Endothelial cell of umbilical vein (primary cell): ENCODE data around the gene FANCL. TPM values are rescaled to one million over a fixed set of nuclear protein-coding genes. Genes with fewer than 3 reads are reported as not detected.

ENCODE experiments used
- BruUV-seq: library from RNA; stranded (reverse); fragments of 400-500 nt; replicated peaks from 2 replicates; lab custom pipeline; 2021; lab: Mats Ljungman, UMichigan
- CTCF ChIA-PET: fragments of 300-600, 350-600 bp; sonication (Branson Sonifier 250); formaldehyde crosslinking; loops from one replicate; lab custom pipeline; 2021; ENCODE audit warnings: antibody characterized with exemption, inconsistent platforms; lab: Charles Lee
- POLR2A ChIA-PET: fragments of 300-600, 350-600 bp; sonication (Branson Sonifier 250); formaldehyde crosslinking; loops from one replicate; lab custom pipeline; 2021; ENCODE audit warnings: antibody characterized with exemption, inconsistent platforms; lab: Charles Lee
- DNase-seq: peaks from one replicate; pipeline ENCODE4 v3.0.0-alpha.2; 2011; ENCODE audit warnings: low read depth, low spot score
- FAIRE-seq: peaks from 2 replicates; lab custom pipeline; 2011; peaks lifted over from hg19 to GRCh38; lab: Jason Lieb, UNC
- H2AFZ ChIP-seq: 2 replicates; pipeline ENCODE4 v1.6.0; 2012; ENCODE audit warnings: low read depth, low read length, control low read depth, inconsistent platforms
- H3K27ac ChIP-seq: 2 replicates; pipeline ENCODE4 v1.5.1; 2011; ENCODE audit warnings: low read depth, mild to moderate bottlenecking, control low read depth, low read length, moderate library complexity; ENCODE audit not compliant: insufficient read depth
- H3K27me3 ChIP-seq, 2 experiments: 2 replicates each; pipeline versions ENCODE4 v1.6.0 to v1.6.1; 2011; ENCODE audit warnings: low read length in 2 of 2, mixed read lengths in 1 of 2; ENCODE audit not compliant: control insufficient read depth in 2 of 2, insufficient read depth in 2 of 2
- H3K36me3 ChIP-seq, 2 experiments: 2 replicates in 1 of 2; 3 replicates in 1 of 2; pipeline ENCODE4 v1.5.1; 2011; ENCODE audit warnings: low read length in 2 of 2, mild to moderate bottlenecking in 1 of 2, moderate library complexity in 1 of 2; ENCODE audit not compliant: control insufficient read depth in 2 of 2, insufficient read depth in 2 of 2; ENCODE audit errors: extremely low read depth in 1 of 2
- H3K4me1 ChIP-seq: 3 replicates; pipeline ENCODE4 v1.5.1; 2011; ENCODE audit warnings: mild to moderate bottlenecking, low read length; ENCODE audit not compliant: control insufficient read depth, insufficient read depth; ENCODE audit errors: extremely low read depth
- H3K4me2 ChIP-seq: 2 replicates; pipeline ENCODE4 v1.6.1; 2011; ENCODE audit warnings: low read length, control low read depth, mixed read lengths; ENCODE audit not compliant: insufficient read depth
- H3K4me3 ChIP-seq, 3 experiments: fragments of 200-600 bp in 1 of 3; sonication (generic), shearing (Covaris generic) in 1 of 3; replicated peaks in 1 of 3; 2 replicates each; pipeline ENCODE4 v1.5.1; 2011 to 2016; ENCODE audit warnings: control low read depth in 3 of 3, low read length in 3 of 3, mild to moderate bottlenecking in 2 of 3, inconsistent platforms in 1 of 3, low read depth in 1 of 3, moderate library complexity in 1 of 3; ENCODE audit not compliant: insufficient read depth in 1 of 3
- H3K79me2 ChIP-seq: 2 replicates; pipeline ENCODE4 v1.6.0; 2012; ENCODE audit warnings: low read length, inconsistent platforms; ENCODE audit not compliant: control insufficient read depth, insufficient read depth
- H3K9ac ChIP-seq: replicated peaks from 2 replicates; pipeline ENCODE3; 2011; ENCODE audit warnings: low read length, control low read depth; ENCODE audit not compliant: insufficient read depth; ENCODE audit errors: extremely low read depth
- H3K9me1 ChIP-seq: replicated peaks from 3 replicates; pipeline ENCODE4 v1.6.0; 2011; ENCODE audit warnings: mild to moderate bottlenecking, low read length; ENCODE audit not compliant: control insufficient read depth, insufficient read depth; ENCODE audit errors: extremely low read depth
- H3K9me3 ChIP-seq: replicated peaks from 2 replicates; pipeline ENCODE4 v1.5.1; 2012; ENCODE audit warnings: low read length, inconsistent platforms; ENCODE audit not compliant: control insufficient read depth, insufficient read depth
- H4K20me1 ChIP-seq: replicated peaks from 2 replicates; pipeline ENCODE3; 2011; ENCODE audit warnings: mild to moderate bottlenecking, low read length; ENCODE audit not compliant: control insufficient read depth, insufficient read depth; ENCODE audit errors: extremely low read depth
- EZH2 ChIP-seq: IDR thresholded peaks from 2 replicates; pipeline ENCODE4 v1.6.1; 2012; ENCODE audit warnings: borderline replicate concordance, low read depth, mild to moderate bottlenecking, moderate library complexity, low read length, inconsistent platforms; ENCODE audit not compliant: severe bottlenecking
- FOS ChIP-seq: IDR thresholded peaks from 2 replicates; pipeline ENCODE4 v1.6.1; 2011; ENCODE audit warnings: mild to moderate bottlenecking, low read length, moderate library complexity, borderline replicate concordance; ENCODE audit not compliant: insufficient read depth
- GATA2 ChIP-seq: IDR thresholded peaks from 2 replicates; pipeline ENCODE4 v1.7.0; 2011; ENCODE audit warnings: low read depth, mild to moderate bottlenecking, moderate library complexity, mixed read lengths, low read length; ENCODE audit not compliant: insufficient read length, insufficient read depth
- JUN ChIP-seq: IDR thresholded peaks from 2 replicates; pipeline ENCODE4 v1.6.1; 2011; ENCODE audit warnings: borderline replicate concordance, low read depth; ENCODE audit not compliant: insufficient read length, insufficient read depth
- MYC ChIP-seq: IDR thresholded peaks from one replicate; pipeline ENCODE4 v1.6.1; 2011; ENCODE audit warnings: mild to moderate bottlenecking, low read depth, low read length
- POLR2A ChIP-seq: IDR thresholded peaks from 2 replicates; pipeline ENCODE4 v1.6.1; 2012; ENCODE audit warnings: low read depth, mild to moderate bottlenecking, control low read depth, low read length
- POLR2AphosphoS5 ChIP-seq: IDR thresholded peaks from 2 replicates; pipeline ENCODE4 v1.6.1; 2012; ENCODE audit warnings: low read depth, mild to moderate bottlenecking, control low read depth, low read length, moderate library complexity; ENCODE audit not compliant: insufficient read depth
- dilution Hi-C: fragments of 300-500 bp; cut with MboI; formaldehyde crosslinking; loops from one replicate; pipeline ENCODE4 v1.15.0; 2019; ENCODE audit warnings: low sequenced_read_pairs; ENCODE audit not compliant: extremely low pct_ligation_motif_present
- intact Hi-C: fragments of 100-400 bp; cut with micrococcal nuclease; formaldehyde crosslinking; loops from one replicate; pipeline ENCODE4 v1.10.0; 2022
- polyA plus RNA-seq, 4 experiments: library from polyadenylated mRNA; depleted of rRNA in 3 of 4; stranded (reverse) in 3 of 4; unstranded in 1 of 4; fragments of >200 nt; gene quantifications; 2 replicates each; pipeline versions ENCODE4 v1.2.1 to v1.2.3, GENCODE V29; 2011 to 2012; ENCODE audit warnings: missing spikeins in 1 of 4
- total RNA-seq: library from RNA; stranded (reverse); gene quantifications from 2 replicates; pipeline ENCODE4 v1.2.3, GENCODE V29; 2021
- TF ChIP-seq, protein P1 (sequence below), 2 donors: IDR thresholded peaks; 1 replicate in 1 of 2; 2 replicates in 1 of 2; pipeline ENCODE4 v1.5.1; 2011; ENCODE audit warnings: low read length in 2 of 2, mild to moderate bottlenecking in 2 of 2, moderate library complexity in 2 of 2, control low read depth in 1 of 2, inconsistent platforms in 1 of 2, low read depth in 1 of 2; ENCODE audit not compliant: insufficient read depth in 1 of 2; ENCODE audit errors: extremely low read depth in 1 of 2
- TF ChIP-seq, protein P2 (sequence below): IDR thresholded peaks from 2 replicates; pipeline ENCODE4 v1.6.1; 2011; ENCODE audit not compliant: insufficient read depth, insufficient read length

The FANCL gene
- total and polyA plus RNA-seq, 2 donors (not counting 3 experiments of a cell fraction or from before 2014, with no cell fraction given): 10.3 to 15.8 TPM

DNA sequence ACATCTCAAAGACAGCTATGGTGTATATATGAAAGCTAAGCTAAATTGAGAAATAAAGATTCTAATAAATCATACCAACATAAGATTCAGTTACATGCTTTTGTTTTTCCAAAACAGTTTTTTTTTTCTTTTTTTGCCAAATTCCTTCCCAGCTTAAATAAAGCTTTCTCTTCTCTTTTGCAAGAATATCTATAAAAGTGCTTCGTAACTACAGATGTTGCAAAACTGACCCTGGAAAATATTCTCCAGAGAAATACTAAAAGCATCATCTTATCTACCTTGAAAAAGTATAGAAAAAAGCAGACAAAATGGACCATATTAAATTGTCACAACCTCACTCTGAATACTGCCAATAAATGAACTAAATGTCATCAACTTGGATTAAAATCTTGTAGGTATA, 38.7 kb downstream of the FANCL start:
- Histone ChIP-seq H3K9me3 (no peaks in the 10 kb centered on the region), H4K20me1 (no peaks in the 10 kb centered on the region), H3K9me1 (no peaks in the 10 kb centered on the region), H2AFZ (no peak overlapping the region), H3K4me1 (peaks cover 12% of the 10 kb centered on the region), H3K36me3 (no peaks in the 10 kb centered on the region), H3K27ac (no peak overlapping the region), H3K27me3 (no peaks in the 10 kb centered on the region), H3K4me2 (no peak overlapping the region), H3K79me2 (peaks cover 2% of the 10 kb centered on the region), H3K9ac (no peak overlapping the region), H3K4me3 (no peak overlapping the region)
- intact Hi-C loops (loop anchor here (5.0 kb wide), 1 partner anchor 40 kb away; the partner anchor contains the start of gene FANCL), dilution Hi-C loops (no loop called here)
- ChIA-PET POLR2A (no interaction called here), CTCF (interaction anchor here (1.1 to 1.5 kb wide), 2 partner anchors 15 to 297 kb away, joined by 4 read pairs; no protein-coding TSS in a partner anchor)
- no peak for TF ChIP-seq GATA2
- TF ChIP-seq, protein P1, sequence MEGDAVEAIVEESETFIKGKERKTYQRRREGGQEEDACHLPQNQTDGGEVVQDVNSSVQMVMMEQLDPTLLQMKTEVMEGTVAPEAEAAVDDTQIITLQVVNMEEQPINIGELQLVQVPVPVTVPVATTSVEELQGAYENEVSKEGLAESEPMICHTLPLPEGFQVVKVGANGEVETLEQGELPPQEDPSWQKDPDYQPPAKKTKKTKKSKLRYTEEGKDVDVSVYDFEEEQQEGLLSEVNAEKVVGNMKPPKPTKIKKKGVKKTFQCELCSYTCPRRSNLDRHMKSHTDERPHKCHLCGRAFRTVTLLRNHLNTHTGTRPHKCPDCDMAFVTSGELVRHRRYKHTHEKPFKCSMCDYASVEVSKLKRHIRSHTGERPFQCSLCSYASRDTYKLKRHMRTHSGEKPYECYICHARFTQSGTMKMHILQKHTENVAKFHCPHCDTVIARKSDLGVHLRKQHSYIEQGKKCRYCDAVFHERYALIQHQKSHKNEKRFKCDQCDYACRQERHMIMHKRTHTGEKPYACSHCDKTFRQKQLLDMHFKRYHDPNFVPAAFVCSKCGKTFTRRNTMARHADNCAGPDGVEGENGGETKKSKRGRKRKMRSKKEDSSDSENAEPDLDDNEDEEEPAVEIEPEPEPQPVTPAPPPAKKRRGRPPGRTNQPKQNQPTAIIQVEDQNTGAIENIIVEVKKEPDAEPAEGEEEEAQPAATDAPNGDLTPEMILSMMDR (IDR thresholded peaks at IDR 0.05; ENCODE audit: extremely low read depth in 1 of 2, insufficient read depth in 1 of 2, low read depth in 1 of 2, low read length in 2 of 2): no peak
- no peak for TF ChIP-seq EZH2
- no peak for TF ChIP-seq JUN
- FAIRE-seq (no peak), DNase-seq (no peak)
- BruUV-seq: no TSS peak

DNA sequence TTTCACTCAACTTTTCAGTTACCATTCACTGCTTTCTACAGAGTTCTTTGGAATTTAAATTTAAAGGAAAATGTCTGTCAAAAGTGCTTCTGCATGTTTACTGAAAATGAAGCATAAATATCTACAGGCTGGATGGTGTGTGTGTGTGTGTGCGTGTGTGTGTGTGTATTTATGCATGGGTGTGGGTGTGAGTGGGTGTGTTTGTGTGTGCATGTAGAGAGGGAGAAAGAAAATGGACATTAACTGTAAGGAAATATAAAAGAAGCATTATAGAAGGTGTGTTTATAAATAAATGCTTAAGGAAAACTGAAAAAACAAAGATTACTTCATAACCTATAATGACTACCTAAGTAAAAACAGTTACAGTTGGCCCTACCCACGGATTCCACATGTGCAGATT, 43.2 kb downstream of the FANCL start:
- Histone ChIP-seq H3K9me3 (no peaks in the 10 kb centered on the region), H2AFZ (no peak overlapping the region), H3K79me2 (no peaks in the 10 kb centered on the region), H3K9me1 (no peaks in the 10 kb centered on the region), H4K20me1 (no peaks in the 10 kb centered on the region), H3K27ac (no peak overlapping the region), H3K4me1 (no peaks in the 10 kb centered on the region), H3K4me2 (no peak overlapping the region), H3K4me3 (no peak overlapping the region), H3K9ac (no peak overlapping the region), H3K27me3 (no peaks in the 10 kb centered on the region), H3K36me3 (peaks cover 0 to 3% of the 10 kb centered on the region in 2 experiments)
- intact Hi-C loops (no loop called here), dilution Hi-C loops (no loop called here)
- ChIA-PET CTCF (no interaction called here), POLR2A (no interaction called here)
- BruUV-seq: no TSS peak
- FAIRE-seq (no peak), DNase-seq (no peak)
- TF ChIP-seq POLR2A: no peak
- TF ChIP-seq, protein P2, sequence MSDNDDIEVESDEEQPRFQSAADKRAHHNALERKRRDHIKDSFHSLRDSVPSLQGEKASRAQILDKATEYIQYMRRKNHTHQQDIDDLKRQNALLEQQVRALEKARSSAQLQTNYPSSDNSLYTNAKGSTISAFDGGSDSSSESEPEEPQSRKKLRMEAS: no peak
- no peak for TF ChIP-seq JUN
- TF ChIP-seq FOS: no peak
- no peak for TF ChIP-seq MYC
- TF ChIP-seq GATA2: no peak
- TF ChIP-seq, protein P1 (IDR thresholded peaks at IDR 0.05; ENCODE audit: extremely low read depth in 1 of 2, insufficient read depth in 1 of 2, low read depth in 1 of 2, low read length in 2 of 2): no peak
- TF ChIP-seq EZH2: no peak
- TF ChIP-seq POLR2AphosphoS5: no peak
